GM12801 (cell line): ENCODE data around the gene COPS2.

Source experiments
- CTCF ChIP-seq: IDR thresholded peaks from one replicate; pipeline ENCODE4 v1.5.1; 2011; ENCODE audit warnings: control low read depth; ENCODE audit not compliant: insufficient read length; ENCODE audit errors: extremely low read depth

COPS2 gene

DNA sequence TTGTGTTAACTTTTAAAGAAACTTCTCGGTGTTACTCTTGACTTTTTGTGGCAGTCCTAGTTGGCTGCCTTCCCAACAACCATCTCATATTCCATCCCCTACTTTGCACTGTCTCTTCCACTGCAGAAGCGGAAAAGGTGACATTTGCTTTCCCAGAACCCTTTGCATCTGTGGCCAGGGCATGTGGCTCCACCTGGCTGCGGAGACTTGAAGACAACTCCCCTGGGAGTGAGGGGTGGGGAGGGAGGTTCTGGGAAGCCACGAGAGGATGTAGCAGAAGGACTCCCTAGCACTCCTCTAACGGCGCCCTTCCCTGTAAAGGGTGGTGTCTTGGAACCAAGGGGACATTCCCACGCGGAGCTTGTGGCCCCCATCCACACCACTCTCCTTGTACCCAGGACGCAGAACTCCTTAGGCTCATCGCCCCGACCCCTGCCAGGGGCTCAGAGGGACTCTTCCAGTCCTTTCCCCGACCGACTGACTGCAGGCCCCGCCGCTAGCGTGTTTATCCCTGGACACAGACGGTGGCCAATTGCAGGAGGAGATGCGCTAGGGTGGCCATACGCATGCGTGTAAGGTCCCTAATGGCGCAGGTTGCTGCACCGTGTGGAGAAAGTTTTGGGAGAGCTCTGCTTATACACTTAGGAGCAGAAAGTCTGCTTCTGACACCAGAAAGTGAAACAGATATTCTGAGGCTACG, 75.9 kb downstream of the COPS2 start:
- no peak for TF ChIP-seq CTCF

DNA sequence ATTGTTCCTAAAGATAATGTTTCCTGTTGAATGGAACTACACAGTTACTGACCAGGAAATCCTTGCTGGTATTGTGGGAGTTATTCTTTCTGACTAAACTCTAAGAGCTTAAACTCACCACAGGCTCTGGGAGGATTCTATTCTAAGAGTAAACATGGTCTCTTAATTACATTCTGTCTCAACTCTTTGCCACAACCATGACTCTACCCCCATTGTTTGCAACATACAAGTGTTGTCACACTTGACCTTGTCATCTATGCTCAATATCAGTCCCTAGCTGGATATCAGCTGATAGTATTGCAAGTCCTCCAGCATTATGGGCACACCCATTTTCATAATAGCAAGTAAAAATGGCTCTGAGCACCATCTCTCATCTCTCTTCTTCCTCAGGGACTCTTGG, 79.5 kb downstream of the COPS2 start:
- TF ChIP-seq CTCF = no peak
